GM10248 (cell line): Measurements from ENCODE around the gene RPS6KL1.

Experiments
- CTCF ChIA-PET: fragments of 300-600 bp; sonication (Branson Sonifier 250); formaldehyde crosslinking; extraction: SDS; loops from one replicate; lab custom pipeline; 2021; ENCODE audit warnings: antibody characterized with exemption; lab: Yijun Ruan, JAX
- POLR2A ChIA-PET: fragments of 350-650 bp; sonication (Branson Sonifier 250); formaldehyde crosslinking; extraction: SDS; loops from one replicate; lab custom pipeline; 2020; ENCODE audit warnings: antibody characterized with exemption; lab: Yijun Ruan, JAX
- DNase-seq: peaks from one replicate; pipeline ENCODE4 v3.0.0; 2012; ENCODE audit errors: extremely low spot score
- TF ChIP-seq, protein P1 (sequence below): IDR thresholded peaks from 2 replicates; pipeline ENCODE4 v1.5.1; 2012; ENCODE audit warnings: mild to moderate bottlenecking, low read depth; ENCODE audit errors: extremely low read depth, missing control alignments, control extremely low read depth

RPS6KL1 gene

DNA sequence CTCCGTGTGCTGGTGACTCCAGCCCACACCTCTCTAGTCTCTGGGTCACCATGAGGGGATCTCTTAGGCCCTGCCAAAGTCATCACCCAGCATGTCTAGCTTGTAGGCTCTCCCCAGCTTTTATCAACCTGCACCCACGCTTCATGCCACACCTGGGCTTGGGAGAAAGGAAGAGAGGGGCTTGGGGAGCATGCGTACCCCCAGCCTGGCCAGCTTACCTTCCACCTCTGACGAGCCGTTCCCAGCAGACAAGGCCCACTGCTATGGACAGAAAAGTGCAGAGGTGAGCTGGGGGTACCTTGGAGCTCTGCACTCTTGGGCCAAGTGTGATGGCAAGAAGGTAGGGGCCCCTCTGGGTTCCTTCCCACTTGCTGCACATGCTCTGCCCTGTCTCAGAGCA lies 30.6 kb upstream of the RPS6KL1 start:
- no peak for DNase-seq
- ChIA-PET POLR2A (no interaction called here), CTCF (interaction anchor here (1.1 to 2.9 kb wide), 7 partner anchors 8 to 130 kb away, joined by 3 to 18 read pairs (median 4); partner anchors contain the start of gene RPS6KL1)
- TF ChIP-seq, protein P1, sequence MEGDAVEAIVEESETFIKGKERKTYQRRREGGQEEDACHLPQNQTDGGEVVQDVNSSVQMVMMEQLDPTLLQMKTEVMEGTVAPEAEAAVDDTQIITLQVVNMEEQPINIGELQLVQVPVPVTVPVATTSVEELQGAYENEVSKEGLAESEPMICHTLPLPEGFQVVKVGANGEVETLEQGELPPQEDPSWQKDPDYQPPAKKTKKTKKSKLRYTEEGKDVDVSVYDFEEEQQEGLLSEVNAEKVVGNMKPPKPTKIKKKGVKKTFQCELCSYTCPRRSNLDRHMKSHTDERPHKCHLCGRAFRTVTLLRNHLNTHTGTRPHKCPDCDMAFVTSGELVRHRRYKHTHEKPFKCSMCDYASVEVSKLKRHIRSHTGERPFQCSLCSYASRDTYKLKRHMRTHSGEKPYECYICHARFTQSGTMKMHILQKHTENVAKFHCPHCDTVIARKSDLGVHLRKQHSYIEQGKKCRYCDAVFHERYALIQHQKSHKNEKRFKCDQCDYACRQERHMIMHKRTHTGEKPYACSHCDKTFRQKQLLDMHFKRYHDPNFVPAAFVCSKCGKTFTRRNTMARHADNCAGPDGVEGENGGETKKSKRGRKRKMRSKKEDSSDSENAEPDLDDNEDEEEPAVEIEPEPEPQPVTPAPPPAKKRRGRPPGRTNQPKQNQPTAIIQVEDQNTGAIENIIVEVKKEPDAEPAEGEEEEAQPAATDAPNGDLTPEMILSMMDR: no peak

DNA sequence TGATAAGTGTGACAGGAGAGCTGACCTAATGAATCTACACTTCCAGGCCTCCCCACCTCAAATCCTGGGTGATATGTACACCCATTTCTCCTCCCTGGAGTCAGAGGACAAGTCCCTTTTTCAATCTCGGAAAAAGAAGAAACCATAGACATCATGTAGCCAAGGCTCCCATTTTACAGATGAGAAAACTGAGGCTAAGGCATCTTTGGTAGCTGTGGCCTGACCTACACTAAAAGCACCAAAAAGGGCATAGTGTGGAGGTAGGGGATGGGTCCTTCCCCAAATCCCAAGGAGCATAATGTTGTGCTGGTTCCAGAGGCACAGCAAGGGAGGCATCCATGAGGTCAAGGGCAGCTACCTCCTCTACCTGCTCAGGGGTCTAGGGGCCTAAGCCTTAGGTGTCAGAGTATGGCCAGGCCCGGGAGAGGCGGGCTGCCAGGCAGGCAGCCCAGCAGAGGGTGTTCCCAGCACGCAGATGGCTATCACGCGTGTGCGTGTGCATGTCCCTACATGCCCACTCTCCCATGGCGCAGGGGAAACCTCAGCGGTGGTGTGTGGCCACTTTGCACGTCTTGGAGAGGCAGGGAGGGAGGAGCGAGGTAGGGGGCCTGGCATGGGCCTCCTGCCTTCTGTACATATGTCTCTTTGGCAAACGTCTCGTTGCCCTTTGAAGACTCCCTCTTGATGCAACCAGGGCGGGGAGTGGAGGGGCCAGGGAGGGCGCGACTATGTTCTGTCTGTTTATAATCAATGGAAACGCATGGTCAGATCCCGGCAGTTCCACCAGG lies 29.8 kb upstream of the RPS6KL1 start:
- POLR2A ChIA-PET: interaction anchor here (0.6 kb wide), 1 partner anchor 347 kb away, joined by 3 read pairs; no protein-coding TSS in a partner anchor
- CTCF ChIA-PET: interaction anchor here (1.1 to 2.9 kb wide), 6 partner anchors 7 to 48 kb away, joined by 3 to 18 read pairs (median 4); partner anchors contain the start of gene RPS6KL1
- DNase-seq: no peak
- TF ChIP-seq, protein P1: no peak

DNA sequence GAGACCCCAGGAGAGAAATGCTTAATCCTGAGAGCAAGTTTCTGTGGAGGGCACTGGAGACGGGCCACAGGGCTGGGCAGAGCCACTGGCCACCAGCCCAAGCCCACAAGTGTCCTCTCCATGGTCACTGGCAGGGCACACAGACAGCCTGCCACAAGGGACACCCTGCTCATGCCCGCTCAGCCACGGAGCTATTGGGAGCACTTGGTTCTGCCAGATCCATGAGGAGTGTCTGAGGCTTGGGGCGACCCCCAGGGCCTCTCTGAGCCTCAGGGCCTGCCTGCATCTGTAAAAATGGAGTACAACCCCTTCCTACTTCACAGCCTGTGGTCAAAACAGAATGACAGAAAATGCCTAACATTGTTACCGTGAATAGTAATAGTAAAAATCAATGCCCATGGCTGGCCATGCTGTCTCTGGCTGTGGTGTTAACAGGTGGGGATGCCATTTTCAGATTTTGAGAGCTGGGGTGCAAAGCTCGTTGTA lies 29.2 kb upstream of the RPS6KL1 start:
- CTCF ChIA-PET: interaction anchor here (1.3 to 1.8 kb wide), 3 partner anchors 10 to 47 kb away, joined by 3 to 7 read pairs (median 6); no protein-coding TSS in a partner anchor
- TF ChIP-seq, protein P1: no peak
- POLR2A ChIA-PET: interaction anchor here (0.6 kb wide), 1 partner anchor 347 kb away, joined by 3 read pairs; no protein-coding TSS in a partner anchor
- DNase-seq: no peak

DNA sequence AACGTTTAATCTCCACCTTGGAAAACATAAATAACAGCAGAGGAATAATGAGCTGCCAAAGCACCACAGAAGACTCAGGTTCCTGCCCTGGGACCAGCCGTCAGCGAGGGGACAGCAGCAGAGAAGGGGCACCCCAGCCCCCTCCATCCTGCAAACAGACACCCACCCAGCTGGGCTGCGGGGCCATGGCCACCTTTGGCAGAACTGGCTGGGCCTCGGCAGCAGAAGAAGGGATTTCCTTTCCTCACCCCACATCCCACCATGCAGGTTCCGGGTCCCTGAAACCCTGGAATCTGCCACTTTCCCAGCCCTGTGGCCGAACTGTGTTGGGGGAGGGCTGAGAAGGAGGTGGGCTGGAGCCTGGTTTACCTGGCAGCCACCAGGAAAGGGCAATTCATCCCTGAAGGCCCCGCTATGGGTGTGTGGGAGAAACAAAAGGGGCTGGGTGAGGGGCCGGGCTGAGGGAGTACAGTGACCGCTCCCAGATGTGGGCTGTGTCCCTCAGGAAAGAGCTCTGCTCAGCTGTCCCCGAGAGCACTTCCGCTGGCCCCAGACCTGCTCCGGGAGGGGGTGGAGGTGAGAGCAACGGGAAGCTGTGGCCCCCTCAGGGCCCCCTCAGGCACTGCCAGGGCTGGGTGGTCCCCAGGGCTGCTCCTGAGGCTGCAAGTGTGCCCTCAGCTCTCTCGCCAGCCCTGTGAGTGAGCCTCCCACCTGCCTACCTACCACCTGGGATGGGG lies 28.6 kb upstream of the RPS6KL1 start:
- TF ChIP-seq, protein P1: no peak
- POLR2A ChIA-PET: interaction anchor here (0.6 kb wide), 1 partner anchor 348 kb away, joined by 3 read pairs; no protein-coding TSS in a partner anchor
- CTCF ChIA-PET: interaction anchor here (1.1 to 1.5 kb wide), 3 partner anchors 11 to 47 kb away, joined by 3 to 7 read pairs (median 3); no protein-coding TSS in a partner anchor

DNA sequence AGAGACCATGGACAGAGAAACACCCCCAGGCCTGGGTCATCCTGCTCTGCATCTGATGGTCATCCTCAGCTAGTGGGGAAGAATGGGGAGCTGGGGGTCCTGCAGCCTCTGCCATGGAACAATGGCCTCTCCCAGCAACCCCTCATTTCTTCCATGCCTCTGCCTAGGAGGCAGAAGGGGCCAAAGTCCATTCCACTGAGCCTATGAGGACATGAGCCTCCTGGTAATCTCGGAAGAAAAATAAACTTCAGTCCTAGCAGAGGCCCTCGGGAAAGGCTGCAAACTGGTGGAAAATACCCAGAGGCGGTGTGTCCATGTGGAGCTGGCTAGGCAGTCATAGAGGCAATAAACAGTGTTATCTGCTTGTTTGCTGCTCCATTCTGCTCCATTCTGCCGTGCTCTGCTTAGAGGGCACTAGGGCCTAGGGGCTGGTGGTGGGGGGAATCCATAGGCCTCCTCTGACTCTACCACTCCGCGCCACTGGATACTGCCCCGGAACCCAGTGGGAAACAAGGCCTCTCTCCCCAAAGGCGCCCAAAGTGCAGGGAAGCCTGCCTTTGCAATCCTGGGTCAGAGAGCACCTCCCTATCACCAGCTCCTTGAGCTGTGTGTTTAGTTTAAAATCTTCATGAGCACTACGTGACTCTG lies 27.9 kb upstream of the RPS6KL1 start:
- TF ChIP-seq, protein P1: no peak
- DNase-seq: no peak

More for the DNA sequence above, 28.6 kb upstream of the RPS6KL1 start:
- no peak for DNase-seq

More for the DNA sequence above, 27.9 kb upstream of the RPS6KL1 start:
- POLR2A ChIA-PET: no interaction called here
- CTCF ChIA-PET: interaction anchor here (1.1 to 1.3 kb wide), 2 partner anchors 12 to 14 kb away, joined by 3 to 7 read pairs; no protein-coding TSS in a partner anchor
